Sigmoid colon (tissue), 7 donors: Measurements from ENCODE around the gene PNPLA2. TPM values are rescaled to one million over a fixed set of nuclear protein-coding genes. Genes with fewer than 3 reads are reported as not detected.
A peak's percentile ranks its signal among the peaks of the same experiment; 100 is the strongest.

Experiments used
- DNase-seq: peaks from one replicate; pipeline ENCODE4 v3.0.0-alpha.2; 2019
- H3K27ac ChIP-seq, 4 donors: fragments of 200-600 bp; sonication (generic); one replicate each; pipeline ENCODE4 v1.5.1; 2016 to 2019; ENCODE audit warnings: mild to moderate bottlenecking in 1 of 4
- H3K27me3 ChIP-seq, 3 donors: fragments of 200-600 bp; sonication (generic); one replicate each; pipeline ENCODE4 v1.5.1; 2019; ENCODE audit warnings: mild to moderate bottlenecking in 1 of 3
- H3K36me3 ChIP-seq, 4 donors: fragments of 200-600 bp; sonication (generic); one replicate each; pipeline ENCODE4 v1.5.1; 2016 to 2019
- H3K4me1 ChIP-seq, 4 donors: fragments of 200-600 bp; sonication (generic); one replicate each; pipeline ENCODE4 v1.5.1; 2017 to 2019
- H3K4me3 ChIP-seq, 4 donors: fragments of 200-600 bp; sonication (generic); one replicate each; pipeline ENCODE4 v1.5.1; 2017 to 2019; ENCODE audit warnings: mild to moderate bottlenecking in 2 of 4, moderate library complexity in 1 of 4
- H3K9me3 ChIP-seq, 4 donors: fragments of 200-600 bp in 3 of 4; sonication (generic) in 3 of 4; one replicate each; pipeline versions ENCODE4 v1.5.1 to v1.6.1; 2013 to 2019
- CTCF ChIP-seq, 4 experiments: fragments of 450-650 bp in 3 of 4; fragments of 200-600 bp in 1 of 4; IDR thresholded peaks; one replicate each; pipeline ENCODE4 v1.5.1; 2016 to 2019; ENCODE audit warnings: antibody characterized with exemption in 4 of 4, mild to moderate bottlenecking in 3 of 4, moderate library complexity in 2 of 4
- EP300 ChIP-seq, 4 donors: sonication (generic); formaldehyde crosslinking; IDR thresholded peaks; one replicate each; pipeline ENCODE4 v1.6.1; 2017; ENCODE audit warnings: antibody characterized with exemption in 4 of 4
- POLR2A ChIP-seq, 2 donors: fragments of 450-650 bp; IDR thresholded peaks; one replicate each; pipeline ENCODE4 v1.6.1; 2016; ENCODE audit warnings: antibody characterized with exemption in 2 of 2, mild to moderate bottlenecking in 2 of 2, moderate library complexity in 2 of 2
- POLR2AphosphoS5 ChIP-seq, 4 donors: sonication (generic); formaldehyde crosslinking; IDR thresholded peaks; one replicate each; pipeline ENCODE4 v1.6.1; 2017; ENCODE audit warnings: antibody characterized with exemption in 4 of 4
- WGBS, 2 donors: extraction: QIAGEN DNeasy Blood & Tissue Kit; methylation state at CpG; one replicate each; pipeline ENCODE4 v1.1.7; 2013; 5-methylcytosine and 5-hydroxymethylcytosine counted together
- intact Hi-C: fragments of 100-400 bp; cut with DNase I; formaldehyde crosslinking; loops from one replicate; pipeline ENCODE4 v1.15.1; 2023
- polyA plus RNA-seq, 3 donors: library from polyadenylated mRNA; stranded (reverse); fragments of 200-250 nt; gene quantifications; one replicate each; pipeline ENCODE4 v1.2.3, GENCODE V29; 2013
- total RNA-seq, 4 donors: library from RNA; depleted of rRNA; stranded (reverse); fragments of >200 nt; gene quantifications; one replicate each; pipeline ENCODE4 v1.1.0, GENCODE V29; 2016
- donor health status: healthy with polysubstance abuse.
- donor health status: Bipolar disorder and iron deficiency.
- donor health status: healthy.

PNPLA2 gene
- total and polyA plus RNA-seq, 7 donors: 26.3 to 137 (median 35.4) TPM

DNA sequence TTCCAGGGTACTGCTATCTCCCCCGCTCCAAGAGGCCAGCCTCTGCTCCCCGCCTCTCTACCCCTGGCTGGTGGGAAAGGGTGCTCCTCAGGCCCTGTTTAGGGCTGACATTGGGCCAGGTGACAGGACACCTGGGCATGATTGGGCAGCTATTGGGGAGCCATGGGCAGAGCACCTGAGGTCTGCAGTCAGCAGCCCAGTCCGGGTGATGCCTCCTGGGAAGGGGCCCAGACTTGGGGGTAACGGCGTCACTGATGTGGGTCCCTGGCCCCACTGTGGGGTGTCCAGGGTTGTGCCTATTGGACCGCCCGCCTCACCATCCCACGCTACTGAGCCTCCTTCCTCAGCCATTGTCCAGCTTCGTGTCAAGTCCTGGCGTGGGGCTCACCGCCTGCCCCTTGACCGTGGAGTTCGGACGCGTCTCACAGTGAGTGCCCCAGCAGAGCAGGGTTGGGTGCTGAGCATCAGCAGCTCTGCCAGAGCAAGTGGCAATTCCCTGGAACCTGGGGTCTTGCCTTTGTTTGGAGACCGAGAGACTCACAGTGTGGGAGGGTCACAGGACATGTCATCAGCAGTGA lies 38.7 kb upstream of the PNPLA2 start:
- Histone ChIP-seq H3K4me1 (peaks cover 0 to 50% (median 37%) of the 10 kb centered on the region in 4 donors), H3K36me3 (no peaks in the 10 kb centered on the region)

DNA sequence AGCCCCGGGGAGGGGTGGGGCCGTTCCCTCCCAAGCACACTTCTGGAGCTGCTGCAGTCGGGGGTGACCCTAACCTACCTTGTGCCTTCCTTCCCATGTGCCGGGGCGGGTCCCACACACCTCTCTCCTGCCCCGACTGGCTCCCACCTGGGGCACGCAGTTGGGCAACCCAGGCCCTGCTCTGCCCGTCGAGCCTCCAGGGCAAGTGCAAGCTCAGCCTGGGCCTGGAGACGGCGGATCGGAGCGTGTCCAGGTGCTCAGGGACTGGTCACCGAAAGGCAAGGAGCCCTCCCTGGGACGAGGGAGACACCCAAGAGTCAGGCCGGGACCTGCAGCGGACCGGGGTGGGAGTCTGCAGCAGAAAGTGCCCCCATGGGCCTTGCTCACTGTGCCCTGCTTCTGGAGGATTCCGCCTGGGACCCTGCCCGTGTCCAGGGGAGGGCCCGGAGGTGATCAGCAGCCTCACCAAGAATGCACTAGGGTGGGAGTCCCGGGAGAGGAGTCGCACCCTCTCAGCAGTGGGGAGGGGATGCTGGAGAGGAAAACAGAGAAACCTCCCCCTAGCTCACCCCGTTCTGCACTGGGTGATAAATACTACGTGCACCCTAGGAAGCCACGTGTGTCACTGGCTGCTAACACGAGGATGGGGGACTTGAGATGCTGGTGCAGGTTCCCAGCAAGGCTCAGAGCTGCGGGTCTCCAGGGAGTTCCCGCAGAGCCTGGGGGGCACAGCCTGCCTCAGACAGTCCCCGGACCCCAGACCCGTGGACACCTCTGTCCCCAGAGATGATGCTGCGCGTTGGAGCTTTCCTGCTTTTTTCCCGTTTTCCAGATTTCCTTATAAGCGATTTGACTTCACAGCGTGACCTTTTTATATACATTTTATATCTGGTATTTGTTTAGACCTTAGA lies 36.2 kb upstream of the PNPLA2 start:
- DNase-seq: no peak
- Histone ChIP-seq H3K4me1 (peaks cover 0 to 32% (median 21%) of the 10 kb centered on the region in 4 donors), H3K27me3 (peaks cover 0 to 6% (median 0%) of the 10 kb centered on the region in 3 donors), H3K4me3 (no peak overlapping the region), H3K36me3 (peaks cover 0 to 4% (median 0%) of the 10 kb centered on the region in 4 donors), H3K27ac (no peak overlapping the region), H3K9me3 (no peaks in the 10 kb centered on the region)
- intact Hi-C loops: no loop called here
- TF ChIP-seq POLR2AphosphoS5 (IDR thresholded peaks at IDR 0.05) (no peak), CTCF (IDR thresholded peaks at IDR 0.05) (no peak), POLR2A (IDR thresholded peaks at IDR 0.05) (no peak), EP300 (IDR thresholded peaks at IDR 0.05) (no peak)
- 69 to 83% methylated on average over 36 of the region's 36 CpGs for WGBS, 2 donors

More for the DNA sequence above, 38.7 kb upstream of the PNPLA2 start:
- WGBS, 2 donors: 96% methylated on average over 16 of the region's 16 CpGs
- no peak overlapping the region for H3K4me3 ChIP-seq
- DNase-seq: no peak
- no peaks in the 10 kb centered on the region for H3K27me3 ChIP-seq
- no peaks in the 10 kb centered on the region for H3K9me3 ChIP-seq
- intact Hi-C loops: no loop called here
- TF ChIP-seq POLR2AphosphoS5 (IDR thresholded peaks at IDR 0.05) (no peak), CTCF (IDR thresholded peaks at IDR 0.05) (no peak), EP300 (IDR thresholded peaks at IDR 0.05) (no peak), POLR2A (IDR thresholded peaks at IDR 0.05) (no peak)
- no peak overlapping the region for H3K27ac ChIP-seq

- Histone ChIP-seq H3K27ac (peak overlapping the region; percentile 13 to 45 (median 40)), H3K36me3 (peaks cover 0 to 4% (median 0%) of the 10 kb centered on the region in 4 donors), H3K4me3 (no peak overlapping the region), H3K4me1 (peaks cover 0 to 21% (median 13%) of the 10 kb centered on the region in 4 donors), H3K9me3 (no peaks in the 10 kb centered on the region), H3K27me3 (peaks cover 4 to 16% (median 5%) of the 10 kb centered on the region in 3 donors)
- WGBS, 2 donors: 10 to 39% methylated on average over 24 of the region's 24 CpGs
- TF ChIP-seq POLR2A (IDR thresholded peaks at IDR 0.05): no peak
- TF ChIP-seq EP300 (IDR thresholded peaks at IDR 0.05): no peak
- TF ChIP-seq CTCF (IDR thresholded peaks at IDR 0.05): peak; percentile 25 to 73 (median 56)
- TF ChIP-seq POLR2AphosphoS5 (IDR thresholded peaks at IDR 0.05): peak in 2 of 4 donors; percentile 16 to 42
- intact Hi-C loops: no loop called here
- peak; percentile 86 for DNase-seq
Measured at GRCh38 chr11:783581-784015, 35.1 kb upstream of the PNPLA2 start.

GRCh38 chr11:786235-787083 lies 32.3 kb upstream of the PNPLA2 start:
- no peak overlapping the region for H3K27ac ChIP-seq
- no peak for DNase-seq
- no peaks in the 10 kb centered on the region for H3K9me3 ChIP-seq
- peaks cover 18 to 45% (median 22%) of the 10 kb centered on the region in 3 donors for H3K27me3 ChIP-seq
- peaks cover 0 to 20% (median 9%) of the 10 kb centered on the region in 4 donors for H3K4me1 ChIP-seq
- no peak overlapping the region for H3K4me3 ChIP-seq
- TF ChIP-seq EP300 (IDR thresholded peaks at IDR 0.05): no peak
- no peak for TF ChIP-seq POLR2AphosphoS5 (IDR thresholded peaks at IDR 0.05)
- no peak for TF ChIP-seq CTCF (IDR thresholded peaks at IDR 0.05)
- no peak for TF ChIP-seq POLR2A (IDR thresholded peaks at IDR 0.05)
- 80 to 84% methylated on average over 24 of the region's 24 CpGs for WGBS, 2 donors
- intact Hi-C loops: no loop called here
- H3K36me3 ChIP-seq: peaks cover 0 to 4% (median 0%) of the 10 kb centered on the region in 4 donors
